ENCODE measurements around the gene B9D1.

B9D1 gene

DNA sequence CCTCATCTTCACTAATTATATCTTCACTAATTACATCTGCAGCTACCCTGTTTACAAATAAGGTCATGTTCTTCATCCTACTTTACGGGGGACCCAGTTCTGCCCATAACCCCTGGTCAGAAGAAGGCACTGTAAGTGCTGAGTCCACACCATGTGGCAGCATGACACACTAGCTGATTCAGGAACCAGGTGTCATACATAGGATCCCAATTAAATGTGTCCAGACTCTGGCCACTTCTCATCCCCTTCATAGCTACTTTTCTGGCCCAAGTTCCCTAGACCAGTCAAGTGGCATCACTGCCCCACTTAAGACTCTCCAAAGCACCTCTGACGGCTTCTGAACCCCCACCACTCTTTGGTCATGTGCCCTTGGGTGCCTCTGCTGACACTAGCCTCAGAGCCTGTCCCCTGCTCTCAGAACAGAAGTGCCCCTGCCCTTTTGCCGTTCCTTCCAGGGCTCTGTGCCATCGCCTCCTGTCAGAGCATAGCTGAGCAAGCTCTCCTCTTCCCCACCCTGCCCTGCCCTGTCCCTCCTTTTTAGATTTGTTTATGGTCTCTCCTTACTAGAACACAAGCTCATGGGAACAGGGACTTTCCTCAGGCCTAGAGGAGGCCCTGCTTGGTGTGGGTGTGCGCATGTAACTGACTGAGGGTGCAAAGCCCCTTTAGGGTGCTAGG lies 61.1 kb downstream of the B9D1 start:
- DNase-seq, result no peak

GRCh38 chr17:19299866-19300265 lies 62.7 kb downstream of the B9D1 start:
- DNase-seq, result no peak

GRCh38 chr17:19299214-19299747 lies 63.2 kb downstream of the B9D1 start:
- no peak for DNase-seq

DNA sequence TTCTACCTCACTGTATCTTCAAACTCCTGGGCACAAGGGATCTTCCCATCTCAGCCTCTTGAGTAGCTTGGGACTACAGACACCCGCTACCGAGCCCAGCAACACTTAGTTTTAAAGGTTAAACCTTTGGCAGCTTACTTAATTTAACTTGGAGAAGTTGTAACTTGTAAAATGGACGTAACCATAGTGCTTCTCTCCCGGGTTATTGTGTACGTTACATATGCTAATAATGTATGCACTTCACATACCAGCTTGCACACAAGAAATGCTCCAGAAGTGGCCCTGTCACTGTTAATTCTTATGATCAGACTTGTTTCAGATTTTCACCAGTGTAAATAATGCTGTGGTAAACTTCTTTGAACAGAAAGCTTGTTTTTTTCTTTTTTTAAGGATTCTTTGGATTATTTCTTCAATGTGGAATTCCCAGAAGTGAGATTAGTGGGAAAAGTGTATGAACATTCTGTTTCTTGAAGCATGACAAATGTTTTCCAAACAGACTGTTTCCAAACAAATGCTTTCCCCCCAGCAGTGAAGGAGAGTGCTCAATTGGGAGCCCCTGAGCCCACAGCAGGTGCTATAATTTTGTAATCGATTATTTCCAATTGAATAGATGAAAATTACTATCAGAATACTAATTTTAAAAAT lies 63.8 kb downstream of the B9D1 start:
- no peak for DNase-seq

- DNase-seq, result no peak
Observed at GRCh38 chr17:19296786-19297778, 65.4 kb downstream of the B9D1 start.

- DNase-seq, result no peak
Observed at GRCh38 chr17:19295473-19296135, 66.9 kb downstream of the B9D1 start.

- no peak for DNase-seq
Observed at GRCh38 chr17:19294443-19294842, 68.1 kb downstream of the B9D1 start.
